ENCODE measurements around the gene SNX6.
"Not testable (repeated sequence)": the region's sequence is repeated elsewhere in the genome, so short reads cannot be mapped to it uniquely, and the experiment has no call there.

Gene SNX6

GRCh38 chr14:34548472-34548981 is 81.4 kb downstream of the SNX6 start:
- no peak for TF ChIP-seq CTCF (IDR thresholded peaks at IDR 0.05; ENCODE audit: insufficient read depth, low read depth, low read length, missing control alignments)
- H3K4me3 ChIP-seq (ENCODE audit: low read depth, low read length), result no peak overlapping the region
- no peak for DNase-seq (ENCODE audit: low read depth)

GRCh38 chr14:34547136-34547520 is 82.8 kb downstream of the SNX6 start:
- H3K4me3 ChIP-seq (ENCODE audit: low read depth, low read length); DNase-seq (ENCODE audit: low read depth): not testable (repeated sequence)

- not testable (repeated sequence) for DNase-seq (ENCODE audit: low read depth); H3K4me3 ChIP-seq (ENCODE audit: low read depth, low read length)
Measured at GRCh38 chr14:34546272-34547135, 83.4 kb downstream of the SNX6 start.

GRCh38 chr14:34540181-34541059 is 89.5 kb downstream of the SNX6 start:
- DNase-seq (ENCODE audit: low read depth), result not testable (repeated sequence)
- H3K4me3 ChIP-seq (ENCODE audit: low read depth, low read length), result peak overlapping the region; percentile 59

GRCh38 chr14:34539407-34540180 is 90.4 kb downstream of the SNX6 start, which contains the start of gene EAPP:
Gene EAPP (minus strand): TSS chr14:34539701. CDS start chr14:34539628, 73 bp downstream.
- H3K4me3 ChIP-seq (ENCODE audit: low read depth, low read length), result peak within 1 kb of the TSS; percentile 98
- DNase-seq (ENCODE audit: low read depth), result peak; percentile 98
- no peak for TF ChIP-seq CTCF (IDR thresholded peaks at IDR 0.05; ENCODE audit: insufficient read depth, low read depth, low read length, missing control alignments)

GRCh38 chr14:34538871-34539406 is 91.0 kb downstream of the SNX6 start:
- DNase-seq (ENCODE audit: low read depth), result no peak
- TF ChIP-seq CTCF (IDR thresholded peaks at IDR 0.05; ENCODE audit: insufficient read depth, low read depth, low read length, missing control alignments), result no peak
- peak overlapping the region; percentile 98 for H3K4me3 ChIP-seq (ENCODE audit: low read depth, low read length)

- not testable (repeated sequence) for DNase-seq (ENCODE audit: low read depth)
- peak overlapping the region; percentile 98; the same call in 1 of the 2 replicates for H3K4me3 ChIP-seq (ENCODE audit: low read depth, low read length)
Measured at GRCh38 chr14:34538096-34538495, 91.9 kb downstream of the SNX6 start.

- no peak overlapping the region for H3K4me3 ChIP-seq (ENCODE audit: low read depth, low read length)
- no peak for DNase-seq (ENCODE audit: low read depth)
- TF ChIP-seq CTCF (IDR thresholded peaks at IDR 0.05; ENCODE audit: insufficient read depth, low read depth, low read length, missing control alignments), result no peak
Measured at GRCh38 chr14:34537677-34538009, 92.3 kb downstream of the SNX6 start.
